GDM1 (cell line): Measurements from ENCODE around the gene YWHAE.
"Not testable (repeated sequence)": the region's sequence is repeated elsewhere in the genome, so short reads cannot be mapped to it uniquely, and the experiment has no call there.

Experiments used
- DNase-seq: peaks from one replicate; lab custom pipeline; 2025; lab: John Stamatoyannopoulos, UW

YWHAE gene

GRCh38 chr17:1399679-1400512, at the start of gene YWHAE:
Gene YWHAE (minus strand): TSS chr17:1400222. CDS start chr17:1400110, 112 bp downstream.
- peak; percentile 93 for DNase-seq

- no peak for DNase-seq
Observed at GRCh38 chr17:1449412-1449967, 49.5 kb upstream of the YWHAE start.

DNA sequence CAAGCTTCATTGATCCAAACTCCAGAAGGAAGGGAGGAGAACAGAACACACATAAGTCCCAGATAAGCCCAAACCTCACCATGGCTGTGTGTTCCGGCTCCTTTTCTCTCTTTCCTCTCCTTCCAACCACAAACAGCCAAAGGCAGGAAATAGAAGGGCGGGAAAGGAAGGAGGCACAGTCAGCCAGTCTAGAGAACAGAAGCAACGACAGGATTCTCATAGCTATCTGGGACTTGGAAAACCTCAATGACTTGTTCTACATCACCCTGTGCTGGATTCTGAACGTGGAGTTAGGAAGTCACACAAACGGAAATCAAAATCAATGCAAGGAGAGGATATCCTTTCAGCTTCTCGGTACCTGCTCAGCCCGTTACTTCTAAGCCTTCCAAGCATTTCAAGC, 47.0 kb upstream of the YWHAE start:
- DNase-seq: no peak

- DNase-seq: no peak
Observed at GRCh38 chr17:1446201-1446600, 46.2 kb upstream of the YWHAE start.

GRCh38 chr17:1445695-1446094, 45.7 kb upstream of the YWHAE start:
- DNase-seq: not testable (repeated sequence)

- DNase-seq: not testable (repeated sequence)
Observed at GRCh38 chr17:1442721-1443120, 42.7 kb upstream of the YWHAE start.

- DNase-seq: no peak
Observed at GRCh38 chr17:1442187-1442586, 42.2 kb upstream of the YWHAE start.

GRCh38 chr17:1440921-1441320, 40.9 kb upstream of the YWHAE start:
- DNase-seq: no peak

GRCh38 chr17:1438593-1439083, 38.6 kb upstream of the YWHAE start:
- no peak for DNase-seq

- DNase-seq: no peak
Observed at GRCh38 chr17:1435326-1435725, 35.3 kb upstream of the YWHAE start.

DNA sequence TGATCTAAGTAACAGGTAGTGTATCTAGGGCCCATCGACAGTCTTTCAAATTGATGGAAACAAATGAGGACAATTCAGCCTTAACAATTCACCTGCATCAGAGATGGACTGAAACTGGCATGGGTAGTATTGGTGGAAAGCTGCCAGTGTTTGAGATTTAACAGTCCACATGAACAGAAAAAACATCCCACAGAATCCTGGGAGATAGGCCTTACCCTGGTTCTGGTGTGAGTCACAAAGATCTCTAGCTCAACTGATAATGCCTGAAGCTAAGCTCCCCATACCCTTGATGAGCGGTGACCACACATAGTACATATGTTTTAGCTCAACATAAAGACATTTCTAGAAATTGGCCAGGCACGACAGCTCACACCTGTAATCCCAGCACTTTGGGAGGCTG, 34.1 kb upstream of the YWHAE start:
- DNase-seq: no peak

- DNase-seq: no peak
Observed at GRCh38 chr17:1431631-1432104, 31.6 kb upstream of the YWHAE start.

DNA sequence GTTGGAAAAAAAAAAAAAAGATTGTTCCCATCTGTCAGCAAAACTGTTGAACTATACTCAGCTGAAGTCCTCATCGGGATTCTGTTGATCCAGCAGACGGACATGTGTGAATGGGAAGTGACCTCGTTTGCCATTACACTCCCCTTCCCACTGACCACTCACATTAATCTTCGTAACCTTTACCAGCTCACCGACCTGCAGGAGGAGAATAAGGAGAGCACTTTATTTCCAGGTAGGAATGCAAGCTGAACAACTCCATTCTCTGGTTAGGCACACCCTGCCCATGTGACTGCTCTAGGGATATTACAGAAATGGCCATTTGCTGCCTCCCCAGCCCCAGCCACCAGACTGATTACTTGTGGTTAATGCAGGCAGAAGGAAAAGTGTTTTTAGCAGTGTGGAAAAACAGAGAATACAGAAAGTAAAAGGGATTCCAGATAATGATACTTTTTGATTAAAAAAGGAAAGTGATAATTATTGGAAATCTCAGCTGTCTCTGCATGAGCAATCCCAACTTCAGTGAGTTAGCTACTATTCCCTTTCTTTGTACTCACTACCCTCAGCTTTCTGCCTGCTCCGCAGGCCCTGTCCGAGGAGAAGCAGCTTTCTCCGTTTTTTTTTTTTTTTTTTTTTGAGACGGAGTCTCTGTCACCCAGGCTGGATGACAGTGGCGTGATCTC, 23.6 kb upstream of the YWHAE start:
- DNase-seq: no peak

GRCh38 chr17:1422885-1423284, 22.9 kb upstream of the YWHAE start:
- no peak for DNase-seq

DNA sequence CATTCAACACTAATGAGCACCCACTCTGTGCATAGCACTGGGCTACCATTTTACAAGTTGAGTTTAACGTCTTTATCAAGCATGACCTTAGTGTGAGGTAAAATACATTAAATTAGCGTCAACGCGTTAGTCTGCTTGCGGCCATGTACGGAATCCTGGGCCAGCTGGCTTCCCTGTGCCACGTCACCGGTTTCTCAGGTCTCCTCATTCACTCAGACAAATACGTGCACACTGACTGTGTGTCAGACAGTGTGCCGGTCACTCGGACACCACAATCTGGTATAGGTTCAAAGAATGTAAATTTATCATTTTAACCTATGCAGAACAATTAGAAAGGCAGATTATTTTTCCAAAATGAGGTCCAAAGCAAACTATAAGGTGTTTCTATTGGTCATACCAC, 21.4 kb upstream of the YWHAE start:
- DNase-seq: no peak

- no peak for DNase-seq
Observed at GRCh38 chr17:1420981-1421380, 21.0 kb upstream of the YWHAE start.

DNA sequence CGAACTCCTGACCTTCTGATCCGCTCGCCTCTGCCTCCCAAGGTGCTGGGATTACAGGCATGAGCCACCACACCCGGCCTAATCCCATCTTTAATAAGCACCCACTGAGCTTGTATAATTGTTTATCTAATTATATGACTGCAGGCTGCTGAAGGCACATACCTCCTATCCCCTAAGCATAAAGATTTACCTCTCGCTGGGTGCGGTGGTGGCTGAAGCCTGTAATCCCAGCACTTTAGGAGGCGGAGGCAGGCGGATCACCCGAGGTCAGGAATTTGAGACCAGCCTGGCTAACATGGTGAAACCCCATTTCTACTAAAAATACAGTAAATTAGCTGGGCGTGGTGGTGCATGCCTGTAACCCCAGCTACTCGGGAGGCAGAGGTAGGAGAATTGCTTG, 20.1 kb upstream of the YWHAE start:
- DNase-seq: no peak

GRCh38 chr17:1418476-1418875, 18.5 kb upstream of the YWHAE start:
- not testable (repeated sequence) for DNase-seq

DNA sequence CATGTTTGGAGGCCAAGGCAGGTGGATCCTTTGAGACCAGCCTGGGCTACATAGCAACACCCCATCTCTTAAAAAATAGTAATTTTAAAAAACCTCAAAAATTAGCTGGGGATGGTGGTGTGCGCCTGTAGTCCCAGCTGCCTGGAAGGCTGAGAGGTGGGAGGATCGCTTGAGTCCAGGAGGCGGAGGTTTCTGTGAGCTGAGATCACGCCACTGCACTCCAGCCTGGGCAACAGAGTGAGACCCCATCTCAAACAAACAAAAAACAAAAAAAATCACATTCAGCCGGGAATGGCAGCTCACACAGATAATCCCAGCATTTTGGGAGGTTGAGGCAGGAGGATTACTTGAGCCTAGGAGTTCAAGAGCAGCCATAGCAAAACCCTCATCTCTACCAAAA, 16.4 kb upstream of the YWHAE start:
- DNase-seq: no peak

GRCh38 chr17:1414634-1415033, 14.6 kb upstream of the YWHAE start:
- DNase-seq: no peak

- no peak for DNase-seq
Observed at GRCh38 chr17:1414001-1414574, 14.1 kb upstream of the YWHAE start.

DNA sequence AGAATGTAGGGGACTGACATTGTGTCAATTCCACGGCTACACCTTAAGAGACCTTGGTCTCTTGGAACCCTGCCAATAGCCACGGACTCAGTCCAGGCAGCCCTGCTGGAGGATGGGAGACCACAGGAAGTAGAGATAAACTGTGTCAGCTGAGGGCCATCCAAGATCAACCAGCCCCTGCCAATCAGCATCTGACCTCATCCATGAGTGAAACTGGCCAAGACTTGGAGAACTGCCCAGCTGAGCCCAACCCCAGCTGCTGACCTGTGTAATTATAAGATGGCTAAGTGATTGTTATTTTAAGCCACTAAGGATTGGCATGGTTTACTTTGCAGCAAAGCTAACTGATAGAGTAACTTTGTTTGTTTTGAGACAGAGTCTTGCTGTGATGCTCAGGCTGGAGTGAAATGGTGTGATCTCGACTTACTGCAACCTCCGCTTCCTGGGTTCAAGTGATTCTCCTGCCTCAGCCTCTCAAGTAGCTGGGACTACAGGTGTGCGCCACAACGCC, 13.3 kb upstream of the YWHAE start:
- no peak for DNase-seq
